Panc1 (cell line): ENCODE results near the gene DHRS12. TPM values are rescaled to one million over a fixed set of nuclear protein-coding genes. Genes with fewer than 3 reads are reported as not detected.

ENCODE experiments used
- ATAC-seq: fragments of 200-7000 bp; cut with Tn5 transposase; 2 replicates; pipeline ENCODE4 v1.9.1; 2020; ENCODE audit warnings: mild to moderate bottlenecking, moderate library complexity
- BruUV-seq: library from RNA; stranded (reverse); fragments of 400-500 nt; replicated peaks from 2 replicates; lab custom pipeline; 2021; lab: Mats Ljungman, UMichigan
- CTCF ChIA-PET: fragments of 300-600 bp; sonication (Branson Sonifier 250); formaldehyde crosslinking; loops from one replicate; lab custom pipeline; 2022; ENCODE audit warnings: antibody characterized with exemption; lab: Charles Lee
- POLR2A ChIA-PET: fragments of 300-600 bp; sonication (Branson Sonifier 250); formaldehyde crosslinking; loops from one replicate; lab custom pipeline; 2022; ENCODE audit warnings: antibody characterized with exemption; lab: Charles Lee
- DNase-seq: peaks from one replicate; pipeline ENCODE4 v3.0.0-alpha.2; 2010; ENCODE audit warnings: low read depth, low spot score
- H3K27ac ChIP-seq: 2 replicates; pipeline ENCODE4 v1.5.1; 2011; ENCODE audit warnings: mild to moderate bottlenecking, low read length, inconsistent platforms
- H3K27me3 ChIP-seq: fragments of 200-500 bp; sonication (Bioruptor generic); 2 replicates; pipeline ENCODE4 v1.6.0; 2014; ENCODE audit warnings: low read length, inconsistent platforms; ENCODE audit not compliant: control insufficient read depth, insufficient read depth
- H3K36me3 ChIP-seq: fragments of 200-500 bp; sonication (Bioruptor generic); 2 replicates; pipeline ENCODE4 v1.5.1; 2014; ENCODE audit warnings: inconsistent platforms, mild to moderate bottlenecking, low read length, moderate library complexity; ENCODE audit not compliant: control insufficient read depth, insufficient read depth
- H3K4me1 ChIP-seq: 2 replicates; pipeline ENCODE4 v1.5.1; 2011; ENCODE audit warnings: inconsistent platforms, mild to moderate bottlenecking, low read length, moderate library complexity; ENCODE audit not compliant: control insufficient read depth, insufficient read depth
- H3K4me3 ChIP-seq, 2 experiments: 2 replicates each; pipeline ENCODE4 v1.5.1; 2011 to 2012; ENCODE audit warnings: low read depth in 2 of 2, low read length in 2 of 2, mild to moderate bottlenecking in 2 of 2, inconsistent platforms in 1 of 2, moderate library complexity in 1 of 2
- H3K9me3 ChIP-seq: fragments of 200-500 bp; sonication (Bioruptor generic); 2 replicates; pipeline ENCODE4 v1.5.1; 2014; ENCODE audit warnings: low read depth, mild to moderate bottlenecking, inconsistent platforms, low read length, moderate library complexity; ENCODE audit not compliant: control insufficient read depth, insufficient read depth
- CTCF ChIP-seq: fragments of 450-650 bp; IDR thresholded peaks from 2 replicates; pipeline ENCODE4 v1.5.1; 2017; ENCODE audit warnings: mild to moderate bottlenecking
- POLR2AphosphoS5 ChIP-seq: IDR thresholded peaks from 2 replicates; pipeline ENCODE4 v1.6.1; 2012; ENCODE audit warnings: mild to moderate bottlenecking, low read depth, low read length, moderate library complexity
- REST ChIP-seq, 2 experiments: IDR thresholded peaks; 2 replicates each; pipeline ENCODE4 v1.6.1; 2011 to 2012; ENCODE audit warnings: low read depth in 2 of 2, control low read depth in 1 of 2, low read length in 1 of 2, mild to moderate bottlenecking in 1 of 2, moderate library complexity in 1 of 2; ENCODE audit not compliant: insufficient read depth in 1 of 2
- SIN3A ChIP-seq: IDR thresholded peaks from 2 replicates; pipeline ENCODE4 v1.6.1; 2012; ENCODE audit warnings: low read depth, mild to moderate bottlenecking, low read length, moderate library complexity, borderline replicate concordance; ENCODE audit not compliant: insufficient read depth
- TCF7L2 ChIP-seq: IDR thresholded peaks from 2 replicates; pipeline ENCODE4 v1.6.1; 2011; ENCODE audit warnings: mild to moderate bottlenecking, low read depth, low read length, inconsistent platforms
- in situ Hi-C: cut with HindIII; loops from 2 replicates; pipeline ENCODE4 v1.10.0; 2016; ENCODE audit warnings: low sequenced_read_pairs, low pct_unique_long_range_greater_than_20kb
- intact Hi-C: fragments of 100-400 bp; cut with micrococcal nuclease; formaldehyde crosslinking; loops from one replicate; pipeline ENCODE4 v1.10.0; 2022; ENCODE audit not compliant: unreplicated experiment
- total RNA-seq: library from RNA; stranded (reverse); gene quantifications from one replicate; pipeline ENCODE4 v1.2.1, GENCODE V29; 2021; ENCODE audit not compliant: unreplicated experiment

Gene DHRS12
- total RNA-seq, 1 experiment from 2014 or later: 10.7 TPM

DNA sequence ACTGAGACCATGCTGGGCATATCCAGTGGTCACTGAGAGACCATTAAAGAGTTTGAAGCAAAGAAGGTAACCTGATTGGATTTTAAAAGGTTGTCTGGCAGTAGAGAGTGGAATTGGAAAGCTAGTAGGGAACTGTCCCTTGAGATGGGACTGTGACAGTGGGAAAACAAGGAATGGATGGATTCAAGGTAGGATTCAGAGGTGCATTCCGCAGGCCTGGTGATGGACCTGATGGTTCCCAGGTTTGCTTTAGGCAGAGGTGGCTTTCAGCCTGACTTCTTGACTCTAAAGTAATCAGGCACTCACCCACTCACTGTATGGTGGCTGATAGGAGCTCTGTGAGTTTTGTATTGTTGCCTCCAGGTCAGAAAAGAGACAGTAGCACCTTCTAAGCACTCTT is 73.0 kb downstream of the DHRS12 start:
- Histone ChIP-seq H3K4me3 (no peak overlapping the region), H3K27me3 (no peaks in the 10 kb centered on the region), H3K4me1 (0 out of 2 replicates have a peak, but pooled peaks cover 4% of the 10 kb centered on the region), H3K9me3 (no peaks in the 10 kb centered on the region), H3K27ac (no peak overlapping the region), H3K36me3 (no peaks in the 10 kb centered on the region; the same call in 1 of the 2 replicates)
- intact Hi-C loops: no loop called here
- POLR2A ChIA-PET: no interaction called here
- BruUV-seq: no TSS peak
- DNase-seq: no peak
- TF ChIP-seq TCF7L2: no peak
- no peak for TF ChIP-seq POLR2AphosphoS5
- TF ChIP-seq SIN3A: no peak
- TF ChIP-seq REST (IDR thresholded peaks at IDR 0.05; ENCODE audit: insufficient read depth in 1 of 2, low read depth in 2 of 2, low read length in 1 of 2): no peak
- no peak for TF ChIP-seq CTCF
- no peak for ATAC-seq
- CTCF ChIA-PET: no interaction called here
- in situ Hi-C loops: no loop called here

DNA sequence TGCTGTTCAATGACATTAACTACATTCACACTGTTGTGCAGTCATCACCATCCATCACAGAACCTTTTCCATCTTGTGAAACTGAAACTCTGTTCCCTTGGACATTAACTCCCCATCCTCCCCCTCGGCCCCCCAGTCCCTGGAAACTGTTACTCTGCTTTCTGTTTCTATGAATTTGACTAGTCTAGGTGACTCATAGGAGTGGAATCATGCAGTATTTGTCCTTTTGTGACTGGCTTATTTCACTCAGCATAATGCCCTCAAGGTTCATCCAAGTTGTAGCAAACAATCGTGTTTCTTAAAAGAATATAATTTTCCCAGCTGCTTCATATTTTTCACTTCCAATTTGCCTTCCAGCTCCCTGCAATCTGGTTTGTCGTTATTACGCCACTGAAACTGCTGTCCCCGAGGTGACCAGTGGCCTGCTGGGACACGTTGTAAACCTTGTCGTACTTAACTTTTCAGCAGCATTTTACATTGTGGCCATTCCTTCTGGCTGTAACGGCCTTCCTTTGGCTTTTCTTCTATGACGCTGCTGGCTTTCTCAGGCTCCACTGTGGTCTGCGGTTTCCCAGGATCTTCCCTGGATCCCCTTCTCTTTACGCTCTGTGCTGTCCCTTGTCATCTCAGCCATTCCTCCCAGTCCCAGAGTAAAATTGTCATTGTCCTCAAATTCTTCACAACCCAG is 74.0 kb downstream of the DHRS12 start:
- no peaks in the 10 kb centered on the region for H3K9me3 ChIP-seq
- CTCF ChIA-PET: no interaction called here
- H3K36me3 ChIP-seq: no peaks in the 10 kb centered on the region; the same call in 1 of the 2 replicates
- no TSS peak for BruUV-seq
- no peak overlapping the region for H3K27ac ChIP-seq
- POLR2A ChIA-PET: no interaction called here
- 0 out of 2 replicates have a peak, but pooled peaks cover 4% of the 10 kb centered on the region for H3K4me1 ChIP-seq
- TF ChIP-seq SIN3A (no peak), REST (IDR thresholded peaks at IDR 0.05; ENCODE audit: insufficient read depth in 1 of 2, low read depth in 2 of 2, low read length in 1 of 2) (no peak), TCF7L2 (no peak), POLR2AphosphoS5 (no peak), CTCF (no peak)
- in situ Hi-C loops (no loop called here), intact Hi-C loops (no loop called here)
- H3K27me3 ChIP-seq: no peaks in the 10 kb centered on the region
- ATAC-seq: 0 out of 2 replicates have a peak, but pooled peaks have one; percentile 38
- no peak for DNase-seq
- no peak overlapping the region for H3K4me3 ChIP-seq
